CD4-positive, alpha-beta memory T cell (primary cell): ENCODE data around the gene FMNL1. TPM values are rescaled to one million over a fixed set of nuclear protein-coding genes. Genes with fewer than 3 reads are reported as not detected.
A peak's percentile ranks its signal among the peaks of the same experiment; 100 is the strongest.

Experiments used
- CTCF ChIA-PET: fragments of 350-600 bp; sonication (Branson Sonifier 250); formaldehyde crosslinking; loops from one replicate; lab custom pipeline; 2021; ENCODE audit warnings: inconsistent platforms; ENCODE audit not compliant: partially characterized antibody; lab: Charles Lee
- POLR2A ChIA-PET: fragments of 350-600 bp; sonication (Branson Sonifier 250); formaldehyde crosslinking; loops from one replicate; lab custom pipeline; 2021; ENCODE audit not compliant: partially characterized antibody; lab: Charles Lee
- DNase-seq, 5 donors: peaks; one replicate each; pipeline versions ENCODE4 v3.0.0 to v3.0.0-alpha.2; 2020 to 2022; ENCODE audit warnings: mixed read lengths in 1 of 5
- H3K27ac ChIP-seq: one replicate; pipeline ENCODE4 v1.7.0; 2013; ENCODE audit warnings: low read depth, low read length
- H3K27me3 ChIP-seq: 2 replicates; pipeline ENCODE4 v1.7.0; 2013; ENCODE audit warnings: mild to moderate bottlenecking, low read length, moderate library complexity; ENCODE audit not compliant: insufficient read depth
- H3K36me3 ChIP-seq: 2 replicates; pipeline ENCODE4 v1.7.0; 2013; ENCODE audit warnings: mild to moderate bottlenecking, low read length, moderate library complexity; ENCODE audit not compliant: insufficient read depth
- H3K4me1 ChIP-seq: 2 replicates; pipeline ENCODE4 v1.7.0; 2013; ENCODE audit warnings: mild to moderate bottlenecking, low read length, moderate library complexity; ENCODE audit not compliant: insufficient read depth
- H3K4me3 ChIP-seq, 2 donors: one replicate each; pipeline ENCODE4 v1.7.0; 2013; ENCODE audit warnings: low read length in 2 of 2, mild to moderate bottlenecking in 1 of 2
- H3K9me3 ChIP-seq, 2 donors: one replicate each; pipeline ENCODE4 v1.7.0; 2013; ENCODE audit warnings: low read length in 2 of 2, control low read depth in 1 of 2; ENCODE audit not compliant: control insufficient read depth in 1 of 2
- H3K27ac Mint-ChIP-seq, 7 donors: one replicate each; pipeline ENCODE4 v1.8.0; 2020 to 2021; ENCODE audit warnings: mixed read lengths in 7 of 7, mild to moderate bottlenecking in 6 of 7, inconsistent platforms in 3 of 7, moderate library complexity in 3 of 7
- H3K27me3 Mint-ChIP-seq, 2 donors: one replicate each; pipeline ENCODE4 v1.8.0; 2020 to 2021; ENCODE audit warnings: mixed read lengths in 2 of 2
- H3K36me3 Mint-ChIP-seq, 2 donors: one replicate each; pipeline ENCODE4 v1.8.0; 2020 to 2021; ENCODE audit warnings: mixed read lengths in 2 of 2, inconsistent platforms in 1 of 2, mild to moderate bottlenecking in 1 of 2
- H3K4me1 Mint-ChIP-seq, 4 donors: one replicate each; pipeline ENCODE4 v1.8.0; 2020 to 2021; ENCODE audit warnings: mixed read lengths in 4 of 4, mild to moderate bottlenecking in 1 of 4
- H3K4me3 Mint-ChIP-seq, 8 donors: one replicate each; pipeline ENCODE4 v1.8.0; 2020 to 2021; ENCODE audit warnings: mixed read lengths in 8 of 8, mild to moderate bottlenecking in 7 of 8, moderate library complexity in 6 of 8, inconsistent platforms in 3 of 8
- H3K9me3 Mint-ChIP-seq, 8 donors: one replicate each; pipeline ENCODE4 v1.8.0; 2020 to 2021; ENCODE audit warnings: mixed read lengths in 8 of 8, mild to moderate bottlenecking in 5 of 8, inconsistent platforms in 3 of 8, moderate library complexity in 1 of 8
- intact Hi-C: fragments of 100-400 bp; cut with micrococcal nuclease; formaldehyde crosslinking; loops from one replicate; pipeline ENCODE4 v1.15.1; 2023
- polyA plus RNA-seq, 2 donors: library from polyadenylated mRNA; unstranded; fragments of 300-500 nt; fragmentation: Illumina TruSeq; gene quantifications; one replicate each; pipeline ENCODE4 v1.2.3, GENCODE V29; 2021
- total RNA-seq, 2 experiments: library from RNA; stranded (reverse); gene quantifications; one replicate each; pipeline ENCODE4 v1.2.3, GENCODE V29; 2021

FMNL1 gene
- total and polyA plus RNA-seq, 4 experiments from 2014 or later = 8.1 to 405 (median 234) TPM

- H3K4me3 ChIP-seq = no peak overlapping the region
- H3K27ac ChIP-seq = no peak overlapping the region
- peak overlapping the region in 5 of 7 donors; percentile 36 to 89 (median 63) for H3K27ac Mint-ChIP-seq
- H3K27me3 ChIP-seq = no peaks in the 10 kb centered on the region
- no peaks in the 10 kb centered on the region for H3K27me3 Mint-ChIP-seq
- H3K4me1 Mint-ChIP-seq = peaks cover 31 to 80% (median 48%) of the 10 kb centered on the region in 4 donors
- H3K4me3 Mint-ChIP-seq = peak overlapping the region in 1 of 8 donors; percentile 15
- H3K9me3 Mint-ChIP-seq = no peaks in the 10 kb centered on the region
- CTCF ChIA-PET = interaction anchor here (1.6 to 3.3 kb wide), 2 partner anchors 18 to 35 kb away, joined by 4 to 13 read pairs; no protein-coding TSS in a partner anchor
- H3K36me3 Mint-ChIP-seq = peaks cover 7 to 17% of the 10 kb centered on the region in 2 donors
- no peak for DNase-seq
- intact Hi-C loops = no loop called here
- POLR2A ChIA-PET = interaction anchor here (3.3 to 30.3 kb wide), 3 partner anchors 28 to 105 kb away, joined by 12 to 1143 read pairs (median 15); partner anchors contain the start of genes FMNL1, HEXIM1 and MAP3K14
- H3K4me1 ChIP-seq = peaks cover 55% of the 10 kb centered on the region
- H3K9me3 ChIP-seq = no peaks in the 10 kb centered on the region
- H3K36me3 ChIP-seq = peaks cover 5% of the 10 kb centered on the region
These were observed 32.2 kb downstream of the FMNL1 start for GRCh38 chr17:45253879-45254278.

- H3K27me3 ChIP-seq = no peaks in the 10 kb centered on the region
- Mint-ChIP-seq H3K27ac (peak overlapping the region in 6 of 7 donors; percentile 52 to 85 (median 59)), H3K4me3 (peak overlapping the region in 2 of 8 donors; percentile 40 to 45), H3K27me3 (no peaks in the 10 kb centered on the region), H3K9me3 (no peaks in the 10 kb centered on the region), H3K36me3 (peaks cover 0 to 10% of the 10 kb centered on the region in 2 donors), H3K4me1 (peaks cover 29 to 72% (median 43%) of the 10 kb centered on the region in 4 donors)
- DNase-seq = no peak
- no peak overlapping the region for H3K4me3 ChIP-seq
- no peaks in the 10 kb centered on the region for H3K36me3 ChIP-seq
- peaks cover 40% of the 10 kb centered on the region for H3K4me1 ChIP-seq
- intact Hi-C loops = no loop called here
- ChIA-PET POLR2A (interaction anchor here (1.5 to 30.3 kb wide), 4 partner anchors 9 to 107 kb away, joined by 6 to 1143 read pairs (median 18); partner anchors contain the start of genes FMNL1 and HEXIM1), CTCF (interaction anchor here (0.9 to 3.3 kb wide), 4 partner anchors 16 to 137 kb away, joined by 3 to 13 read pairs (median 4); no protein-coding TSS in a partner anchor)
- H3K9me3 ChIP-seq = no peaks in the 10 kb centered on the region
- no peak overlapping the region for H3K27ac ChIP-seq
These were observed 33.7 kb downstream of the FMNL1 start for GRCh38 chr17:45255358-45255757.

- Histone ChIP-seq H3K9me3 (no peaks in the 10 kb centered on the region), H3K27ac (no peak overlapping the region), H3K4me1 (peaks cover 36% of the 10 kb centered on the region), H3K4me3 (no peak overlapping the region), H3K27me3 (no peaks in the 10 kb centered on the region), H3K36me3 (no peaks in the 10 kb centered on the region)
- no peaks in the 10 kb centered on the region for H3K9me3 Mint-ChIP-seq
- CTCF ChIA-PET = interaction anchor here (0.7 to 3.3 kb wide), 8 partner anchors 10 to 136 kb away, joined by 3 to 13 read pairs (median 3); no protein-coding TSS in a partner anchor
- peak overlapping the region; percentile 16 to 81 (median 57) for H3K27ac Mint-ChIP-seq
- no peaks in the 10 kb centered on the region for H3K27me3 Mint-ChIP-seq
- H3K4me1 Mint-ChIP-seq = peaks cover 27 to 71% (median 44%) of the 10 kb centered on the region in 4 donors
- peak overlapping the region in 4 of 8 donors; percentile 7 to 57 (median 28) for H3K4me3 Mint-ChIP-seq
- intact Hi-C loops = no loop called here
- peaks cover 0 to 7% of the 10 kb centered on the region in 2 donors for H3K36me3 Mint-ChIP-seq
- no peak for DNase-seq
- POLR2A ChIA-PET = interaction anchor here (1.1 to 30.3 kb wide), 5 partner anchors 10 to 108 kb away, joined by 4 to 1143 read pairs (median 12); partner anchors contain the start of genes FMNL1 and HEXIM1
These were observed 34.7 kb downstream of the FMNL1 start for GRCh38 chr17:45256114-45256966.

GRCh38 chr17:45257115-45257514 lies 35.4 kb downstream of the FMNL1 start:
- no peaks in the 10 kb centered on the region for H3K9me3 Mint-ChIP-seq
- ChIA-PET CTCF (interaction anchor here (0.7 to 4.2 kb wide), 6 partner anchors 10 to 63 kb away, joined by 3 to 20 read pairs (median 3); no protein-coding TSS in a partner anchor), POLR2A (interaction anchor here (3.1 to 30.3 kb wide), 2 partner anchors 10 to 32 kb away, joined by 23 to 1143 read pairs; partner anchors contain the start of gene FMNL1)
- DNase-seq = no peak
- no peaks in the 10 kb centered on the region for H3K27me3 ChIP-seq
- H3K4me3 Mint-ChIP-seq = peak overlapping the region in 2 of 8 donors; percentile 12 to 78
- H3K27ac ChIP-seq = no peak overlapping the region
- peaks cover 30 to 69% (median 45%) of the 10 kb centered on the region in 4 donors for H3K4me1 Mint-ChIP-seq
- H3K9me3 ChIP-seq = no peaks in the 10 kb centered on the region
- peaks cover 0 to 6% of the 10 kb centered on the region in 2 donors for H3K36me3 Mint-ChIP-seq
- no peaks in the 10 kb centered on the region for H3K27me3 Mint-ChIP-seq
- H3K4me3 ChIP-seq = no peak overlapping the region
- peak overlapping the region in 4 of 7 donors; percentile 16 to 79 (median 49) for H3K27ac Mint-ChIP-seq
- no peaks in the 10 kb centered on the region for H3K36me3 ChIP-seq
- intact Hi-C loops = no loop called here
- peaks cover 40% of the 10 kb centered on the region for H3K4me1 ChIP-seq

- H3K4me3 Mint-ChIP-seq = no peak overlapping the region
These were observed 37.3 kb downstream of the FMNL1 start for GRCh38 chr17:45258981-45259380.

GRCh38 chr17:45260204-45260783 lies 38.6 kb downstream of the FMNL1 start:
- no peaks in the 10 kb centered on the region for H3K9me3 Mint-ChIP-seq
- peaks cover 18 to 56% (median 33%) of the 10 kb centered on the region in 4 donors for H3K4me1 Mint-ChIP-seq
- no peak for DNase-seq
- peaks cover 0 to 14% of the 10 kb centered on the region in 2 donors for H3K36me3 Mint-ChIP-seq
- Histone ChIP-seq H3K36me3 (peaks cover 15% of the 10 kb centered on the region), H3K27me3 (no peaks in the 10 kb centered on the region), H3K9me3 (no peaks in the 10 kb centered on the region), H3K4me3 (no peak overlapping the region), H3K4me1 (peaks cover 38% of the 10 kb centered on the region), H3K27ac (no peak overlapping the region)
- H3K27me3 Mint-ChIP-seq = no peaks in the 10 kb centered on the region
- CTCF ChIA-PET = interaction anchor here (0.7 to 4.2 kb wide), 5 partner anchors 12 to 41 kb away, joined by 3 to 20 read pairs (median 4); no protein-coding TSS in a partner anchor
- peak overlapping the region; percentile 2 to 75 (median 27) for H3K4me3 Mint-ChIP-seq
- POLR2A ChIA-PET = interaction anchor here (1.0 to 3.0 kb wide), 4 partner anchors 12 to 111 kb away, joined by 3 to 24 read pairs (median 4); partner anchors contain the start of genes HEXIM1 and MAP3K14
- intact Hi-C loops = no loop called here
- H3K27ac Mint-ChIP-seq = peak overlapping the region in 6 of 7 donors; percentile 62 to 87 (median 76)

More at GRCh38 chr17:45258981-45259380, 37.3 kb downstream of the FMNL1 start:
- Histone ChIP-seq H3K4me1 (peaks cover 38% of the 10 kb centered on the region), H3K4me3 (no peak overlapping the region), H3K27ac (no peak overlapping the region), H3K36me3 (peaks cover 3% of the 10 kb centered on the region), H3K27me3 (no peaks in the 10 kb centered on the region), H3K9me3 (no peaks in the 10 kb centered on the region)
- no peak for DNase-seq
- intact Hi-C loops = no loop called here
- H3K9me3 Mint-ChIP-seq = no peaks in the 10 kb centered on the region
- CTCF ChIA-PET = interaction anchor here (1.4 to 4.2 kb wide), 3 partner anchors 11 to 40 kb away, joined by 3 to 20 read pairs (median 6); no protein-coding TSS in a partner anchor
- peaks cover 23 to 64% (median 37%) of the 10 kb centered on the region in 4 donors for H3K4me1 Mint-ChIP-seq
- no peaks in the 10 kb centered on the region for H3K27me3 Mint-ChIP-seq
- POLR2A ChIA-PET = interaction anchor here (0.7 to 3.0 kb wide), 4 partner anchors 11 to 117 kb away, joined by 3 to 24 read pairs (median 5); partner anchors contain the start of gene HEXIM1
- peaks cover 0 to 8% of the 10 kb centered on the region in 2 donors for H3K36me3 Mint-ChIP-seq
- H3K27ac Mint-ChIP-seq = peak overlapping the region in 2 of 7 donors; percentile 3 to 38
